Stimulated activated CD4-positive, alpha-beta T cell treated with anti-CD3 and anti-CD28 coated beads, Interleukin-15, amount 100 ng/mL, for 48 hours (primary cell): Measurements from ENCODE around the gene SRP54.
"Not testable (repeated sequence)": the region's sequence is repeated elsewhere in the genome, so short reads cannot be mapped to it uniquely, and the experiment has no call there.

Experiments used
- DNase-seq, 2 donors: peaks; one replicate each; pipeline ENCODE4 v3.0.0-alpha.2; 2020; ENCODE audit warnings: low read depth in 2 of 2

The SRP54 gene

GRCh38 chr14:34983148-34983760 is 462 bp downstream of the SRP54 start:
- DNase-seq, result peak in 1 of 2 donors; percentile 7

- DNase-seq, result no peak
Measured at GRCh38 chr14:34983786-34984185, 994 bp downstream of the SRP54 start.

GRCh38 chr14:34985740-34986139 is 2.9 kb downstream of the SRP54 start:
- DNase-seq, result no peak

GRCh38 chr14:34987180-34987579 is 4.4 kb downstream of the SRP54 start:
- no peak for DNase-seq

- DNase-seq, result no peak
Measured at GRCh38 chr14:34989762-34990161, 7.0 kb downstream of the SRP54 start.

- no peak for DNase-seq
Measured at GRCh38 chr14:34993426-34993825, 10.6 kb downstream of the SRP54 start.

- no peak for DNase-seq
Measured at GRCh38 chr14:34994668-34995067, 11.9 kb downstream of the SRP54 start.

- no peak for DNase-seq
Measured at GRCh38 chr14:34997762-34998161, 15.0 kb downstream of the SRP54 start.

GRCh38 chr14:34999500-34999899 is 16.7 kb downstream of the SRP54 start:
- DNase-seq, result no peak

- no peak for DNase-seq
Measured at GRCh38 chr14:35001621-35002020, 18.8 kb downstream of the SRP54 start.

GRCh38 chr14:35004839-35005238 is 22.0 kb downstream of the SRP54 start:
- no peak for DNase-seq

GRCh38 chr14:35016568-35016967 is 33.8 kb downstream of the SRP54 start:
- DNase-seq, result no peak

GRCh38 chr14:35020713-35021112 is 37.9 kb downstream of the SRP54 start:
- no peak for DNase-seq

- no peak for DNase-seq
Measured at GRCh38 chr14:35028435-35028834, 45.6 kb downstream of the SRP54 start.

- no peak for DNase-seq
Measured at GRCh38 chr14:35032562-35032961, 49.8 kb downstream of the SRP54 start.

- no peak for DNase-seq
Measured at GRCh38 chr14:35034440-35034833, 51.6 kb downstream of the SRP54 start.

- not testable (repeated sequence) for DNase-seq
Measured at GRCh38 chr14:35034944-35035554, 52.3 kb downstream of the SRP54 start.

- not testable (repeated sequence) for DNase-seq
Measured at GRCh38 chr14:35038312-35038711, 55.5 kb downstream of the SRP54 start.

- no peak for DNase-seq
Measured at GRCh38 chr14:35042632-35043031, 59.8 kb downstream of the SRP54 start.

- no peak for DNase-seq
Measured at GRCh38 chr14:35043046-35043445, 60.3 kb downstream of the SRP54 start.

GRCh38 chr14:35044939-35045797 is 62.4 kb downstream of the SRP54 start:
- no peak for DNase-seq

- DNase-seq, result no peak
Measured at GRCh38 chr14:35045798-35046047, 62.9 kb downstream of the SRP54 start.
